Breast epithelium (tissue), 4 donors: ENCODE results near the gene GSX1. TPM values are rescaled to one million over a fixed set of nuclear protein-coding genes. Genes with fewer than 3 reads are reported as not detected.

Experiments
- DNase-seq, 2 donors: peaks; one replicate each; pipeline ENCODE4 v3.0.0-alpha.2; 2019; ENCODE audit warnings: low spot score in 2 of 2
- H3K27ac ChIP-seq, 2 donors: fragments of 200-600 bp; sonication (generic) in 1 of 2; one replicate each; pipeline ENCODE4 v1.5.1; 2016 to 2019; ENCODE audit warnings: mild to moderate bottlenecking in 1 of 2
- H3K27me3 ChIP-seq, 2 donors: fragments of 200-600 bp; sonication (generic) in 1 of 2; one replicate each; pipeline versions ENCODE4 v1.5.1 to v1.6.0; 2017 to 2019; ENCODE audit warnings: control low read depth in 1 of 2, mild to moderate bottlenecking in 1 of 2
- H3K36me3 ChIP-seq: fragments of 200-600 bp; one replicate; pipeline ENCODE4 v1.5.1; 2019
- H3K4me1 ChIP-seq, 2 donors: fragments of 200-600 bp; sonication (generic); one replicate each; pipeline ENCODE4 v1.5.1; 2016 to 2019; ENCODE audit warnings: control low read depth in 1 of 2
- H3K4me3 ChIP-seq, 3 donors: fragments of 200-600 bp; sonication (generic); 1 replicate in 2 of 3; 2 replicates in 1 of 3; pipeline ENCODE4 v1.5.1; 2016 to 2019; ENCODE audit warnings: mild to moderate bottlenecking in 3 of 3, moderate library complexity in 2 of 3
- H3K9me3 ChIP-seq, 2 donors: fragments of 200-600 bp; sonication (generic) in 1 of 2; one replicate each; pipeline ENCODE4 v1.5.1; 2016 to 2019; ENCODE audit warnings: control low read depth in 1 of 2
- CTCF ChIP-seq, 3 donors: fragments of 450-650 bp; IDR thresholded peaks; one replicate each; pipeline ENCODE4 v1.5.1; 2016 to 2017; ENCODE audit warnings: antibody characterized with exemption in 3 of 3, mild to moderate bottlenecking in 3 of 3, moderate library complexity in 3 of 3
- POLR2A ChIP-seq: fragments of 450-650 bp; IDR thresholded peaks from one replicate; pipeline ENCODE4 v1.6.1; 2016; ENCODE audit warnings: antibody characterized with exemption, mild to moderate bottlenecking, moderate library complexity
- POLR2AphosphoS5 ChIP-seq, 3 donors: sonication (generic); formaldehyde crosslinking; IDR thresholded peaks; one replicate each; pipeline ENCODE4 v1.6.1; 2017; ENCODE audit warnings: antibody characterized with exemption in 3 of 3
- intact Hi-C: fragments of 100-400 bp; cut with DNase I; formaldehyde crosslinking; loops from one replicate; pipeline ENCODE4 v1.15.1; 2023; ENCODE audit warnings: low total_unique reads
- total RNA-seq, 3 donors: library from RNA; depleted of rRNA; stranded (reverse); fragments of >200 nt; gene quantifications; one replicate each; pipeline ENCODE4 v1.1.0, GENCODE V29; 2016

The GSX1 gene
- total RNA-seq, 3 donors from 2014 or later, result not detected

DNA sequence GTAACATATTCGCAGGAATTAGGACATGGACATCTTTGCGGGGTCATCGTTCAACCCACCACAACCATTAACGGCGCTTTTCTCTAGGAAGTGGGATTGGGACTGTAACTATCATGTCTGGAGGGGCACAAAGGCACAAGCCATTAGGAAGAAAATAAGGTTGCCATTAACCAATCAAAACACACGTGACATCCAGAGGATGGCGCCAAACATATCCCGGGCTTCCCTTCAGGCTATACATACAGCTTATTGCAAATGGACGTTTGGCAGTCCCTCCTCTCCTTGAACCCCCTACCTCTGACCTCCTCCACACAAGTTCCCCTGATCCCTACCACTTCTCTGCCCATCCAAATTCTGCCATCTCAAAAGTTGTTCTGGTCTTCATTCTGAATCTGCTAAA lies 26.6 kb upstream of the GSX1 start:
- Histone ChIP-seq H3K9me3 (no peaks in the 10 kb centered on the region), H3K27ac (no peak overlapping the region), H3K27me3 (peaks cover 0 to 18% of the 10 kb centered on the region in 2 donors), H3K36me3 (no peaks in the 10 kb centered on the region), H3K4me1 (no peaks in the 10 kb centered on the region), H3K4me3 (no peak overlapping the region)
- intact Hi-C loops, result no loop called here
- DNase-seq, result no peak
- TF ChIP-seq CTCF (IDR thresholded peaks at IDR 0.05) (no peak), POLR2AphosphoS5 (IDR thresholded peaks at IDR 0.05) (no peak), POLR2A (no peak)

DNA sequence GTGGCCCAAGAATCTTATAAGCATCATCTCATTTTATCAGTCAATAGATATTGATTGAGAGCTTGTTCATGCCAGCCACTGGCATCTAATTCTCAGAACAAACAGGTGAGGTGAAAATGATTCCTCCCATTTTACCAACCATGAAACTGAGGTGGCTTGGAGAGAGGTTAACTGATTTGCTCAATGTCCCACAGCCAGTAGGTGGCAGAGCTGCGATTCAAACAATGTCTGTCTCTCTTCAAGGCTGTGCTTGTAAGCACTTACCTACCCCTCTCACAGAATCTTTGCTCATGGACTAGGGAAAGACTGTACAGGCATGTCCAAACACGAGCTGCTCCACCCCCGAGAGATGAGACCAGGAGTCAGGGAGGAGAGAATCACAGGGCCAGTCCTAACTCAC lies 21.5 kb upstream of the GSX1 start:
- no peak for DNase-seq
- no peaks in the 10 kb centered on the region for H3K36me3 ChIP-seq
- peaks cover 0 to 21% of the 10 kb centered on the region in 2 donors for H3K27me3 ChIP-seq
- no peaks in the 10 kb centered on the region for H3K4me1 ChIP-seq
- H3K27ac ChIP-seq, result no peak overlapping the region
- no peaks in the 10 kb centered on the region for H3K9me3 ChIP-seq
- intact Hi-C loops, result no loop called here
- H3K4me3 ChIP-seq, result no peak overlapping the region
- TF ChIP-seq POLR2A, result no peak

- Histone ChIP-seq H3K9me3 (no peaks in the 10 kb centered on the region), H3K27me3 (peaks cover 0 to 27% of the 10 kb centered on the region in 2 donors), H3K4me1 (no peaks in the 10 kb centered on the region), H3K4me3 (no peak overlapping the region), H3K36me3 (no peaks in the 10 kb centered on the region), H3K27ac (no peak overlapping the region)
- no peak for DNase-seq
- no peak for TF ChIP-seq POLR2A
- no peak for TF ChIP-seq POLR2AphosphoS5 (IDR thresholded peaks at IDR 0.05)
- no peak for TF ChIP-seq CTCF (IDR thresholded peaks at IDR 0.05)
- intact Hi-C loops, result no loop called here
Measured at GRCh38 chr13:27772651-27773425, 19.4 kb upstream of the GSX1 start.

GRCh38 chr13:27774169-27774568 lies 18.1 kb upstream of the GSX1 start:
- H3K4me3 ChIP-seq, result no peak overlapping the region
- TF ChIP-seq CTCF (IDR thresholded peaks at IDR 0.05), result no peak
- H3K27ac ChIP-seq, result no peak overlapping the region
- no peaks in the 10 kb centered on the region for H3K4me1 ChIP-seq
- no peaks in the 10 kb centered on the region for H3K36me3 ChIP-seq
- DNase-seq, result no peak
- intact Hi-C loops, result no loop called here
- no peaks in the 10 kb centered on the region for H3K9me3 ChIP-seq
- H3K27me3 ChIP-seq, result peaks cover 0 to 27% of the 10 kb centered on the region in 2 donors

DNA sequence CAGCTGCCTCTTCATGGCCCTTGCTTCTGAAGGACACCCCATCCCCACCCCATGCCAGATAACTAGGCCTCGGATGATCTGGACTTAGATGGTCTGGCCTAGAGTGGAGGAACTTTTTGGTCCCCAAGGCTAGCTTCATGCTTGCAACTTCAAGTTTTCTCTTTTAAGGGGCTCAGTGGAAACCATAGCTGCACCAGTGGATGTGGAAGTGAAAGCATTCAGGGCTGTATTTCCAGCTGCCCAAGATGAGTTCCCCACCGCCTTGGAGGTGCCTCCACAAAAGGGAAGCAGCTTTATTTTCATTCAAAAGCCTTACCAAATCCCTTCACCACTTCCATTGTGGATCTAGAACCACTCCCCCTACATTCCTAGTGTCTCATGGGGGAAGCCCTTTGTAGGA lies 17.6 kb upstream of the GSX1 start:
- Histone ChIP-seq H3K36me3 (no peaks in the 10 kb centered on the region), H3K27me3 (peaks cover 0 to 27% of the 10 kb centered on the region in 2 donors), H3K4me3 (no peak overlapping the region), H3K9me3 (no peaks in the 10 kb centered on the region), H3K4me1 (no peaks in the 10 kb centered on the region), H3K27ac (no peak overlapping the region)
- no peak for DNase-seq
- intact Hi-C loops, result no loop called here
- TF ChIP-seq CTCF (IDR thresholded peaks at IDR 0.05), result no peak
- no peak for TF ChIP-seq POLR2A
- TF ChIP-seq POLR2AphosphoS5 (IDR thresholded peaks at IDR 0.05), result no peak
